H1 (cell line): ENCODE measurements around the gene KDSR. TPM values are rescaled to one million over a fixed set of nuclear protein-coding genes. Genes with fewer than 3 reads are reported as not detected.

Experiments
- CTCF ChIA-PET: fragments of 300-600 bp; sonication (Branson Sonifier 250); formaldehyde crosslinking; loops from one replicate; lab custom pipeline; 2021; ENCODE audit not compliant: partially characterized antibody; lab: Charles Lee
- POLR2A ChIA-PET: fragments of 300-600 bp; sonication (Branson Sonifier 250); formaldehyde crosslinking; loops from one replicate; lab custom pipeline; 2021; ENCODE audit warnings: inconsistent platforms; ENCODE audit not compliant: partially characterized antibody; lab: Charles Lee
- DNase-seq, 2 experiments: peaks; one replicate each; pipeline versions ENCODE4 v3.0.0 to v3.0.0-alpha.2; 2010 to 2022; ENCODE audit warnings: low spot score in 2 of 2, low read depth in 1 of 2, mixed read lengths in 1 of 2
- FAIRE-seq: peaks from 2 replicates; lab custom pipeline; 2011; peaks lifted over from hg19 to GRCh38; lab: Jason Lieb, UNC
- H2AFZ ChIP-seq: 2 replicates; pipeline ENCODE4 v1.8.1; 2012; ENCODE audit warnings: low read length, inconsistent platforms
- H2AK5ac ChIP-seq: 2 replicates; pipeline ENCODE4 v1.6.1; 2013; ENCODE audit warnings: low read depth, low read length
- H2BK120ac ChIP-seq: replicated peaks from 2 replicates; pipeline ENCODE3; 2013; ENCODE audit warnings: low read depth, low read length, inconsistent platforms
- H2BK12ac ChIP-seq: 2 replicates; pipeline ENCODE4 v1.6.1; 2013; ENCODE audit warnings: low read depth, low read length
- H2BK15ac ChIP-seq: 2 replicates; pipeline ENCODE4 v1.6.1; 2013; ENCODE audit warnings: low read length
- H2BK20ac ChIP-seq: 2 replicates; pipeline ENCODE4 v1.6.1; 2013; ENCODE audit warnings: low read length
- H2BK5ac ChIP-seq: 2 replicates; pipeline ENCODE4 v1.6.1; 2013; ENCODE audit warnings: low read depth, low read length
- H3K14ac ChIP-seq: 2 replicates; pipeline ENCODE4 v1.6.1; 2013; ENCODE audit warnings: inconsistent platforms; ENCODE audit not compliant: insufficient read length
- H3K18ac ChIP-seq: 2 replicates; pipeline ENCODE4 v1.6.1; 2013; ENCODE audit warnings: low read length; ENCODE audit errors: extremely low read depth
- H3K23ac ChIP-seq: 2 replicates; pipeline ENCODE4 v1.6.1; 2013; ENCODE audit warnings: inconsistent platforms; ENCODE audit not compliant: insufficient read length
- H3K23me2 ChIP-seq: 2 replicates; pipeline ENCODE4 v1.6.1; 2013; ENCODE audit warnings: low read depth, low read length
- H3K27ac ChIP-seq: 2 replicates; pipeline ENCODE4 v1.6.1; 2011; ENCODE audit warnings: low read depth, low read length, inconsistent platforms
- H3K27me3 ChIP-seq, 4 experiments: replicated peaks in 1 of 4; 1 replicate in 1 of 4; 2 replicates in 3 of 4; pipeline versions ENCODE4 v1.6.1 to v1.8.1; 2011 to 2013; ENCODE audit warnings: low read length in 3 of 4, mild to moderate bottlenecking in 3 of 4, inconsistent platforms in 2 of 4, mixed read lengths in 2 of 4, moderate library complexity in 1 of 4; ENCODE audit not compliant: control insufficient read depth in 3 of 4, insufficient read depth in 3 of 4; ENCODE audit errors: extremely low read depth in 1 of 4
- H3K36me3 ChIP-seq, 4 experiments: 2 replicates each; pipeline versions ENCODE4 v1.6.1 to v1.8.1; 2011 to 2013; ENCODE audit warnings: mild to moderate bottlenecking in 4 of 4, low read length in 3 of 4, moderate library complexity in 2 of 4, control low read depth in 1 of 4, inconsistent platforms in 1 of 4; ENCODE audit not compliant: insufficient read depth in 4 of 4, control insufficient read depth in 2 of 4
- H3K4ac ChIP-seq: replicated peaks from 2 replicates; pipeline ENCODE3; 2013; ENCODE audit warnings: low read length, low read depth, mixed read lengths, inconsistent platforms; ENCODE audit not compliant: insufficient read length
- H3K4me1 ChIP-seq, 4 experiments: replicated peaks in 1 of 4; 1 replicate in 1 of 4; 2 replicates in 3 of 4; pipeline versions ENCODE4 v1.6.1 to v1.8.1; 2011 to 2013; ENCODE audit warnings: low read length in 3 of 4, inconsistent platforms in 2 of 4, mixed read lengths in 1 of 4; ENCODE audit not compliant: insufficient read depth in 4 of 4, control insufficient read depth in 3 of 4
- H3K4me2 ChIP-seq, 2 experiments: 2 replicates each; pipeline versions ENCODE4 v1.6.1 to v1.8.1; 2011 to 2013; ENCODE audit warnings: low read depth in 2 of 2, low read length in 2 of 2, control low read depth in 1 of 2, inconsistent platforms in 1 of 2, mild to moderate bottlenecking in 1 of 2; ENCODE audit not compliant: insufficient read depth in 1 of 2
- H3K4me3 ChIP-seq, 4 experiments: fragments of 200-600, 300-600 bp in 1 of 4; sonication (generic), shearing (Covaris generic), sonication (Bioruptor Twin) in 1 of 4; 2 replicates each; pipeline versions ENCODE4 v1.5.1 to v1.8.1; 2011 to 2016; ENCODE audit warnings: low read length in 4 of 4, low read depth in 3 of 4, control low read depth in 2 of 4, inconsistent platforms in 2 of 4, mild to moderate bottlenecking in 2 of 4, mixed read lengths in 1 of 4, moderate library complexity in 1 of 4; ENCODE audit not compliant: insufficient read depth in 2 of 4; ENCODE audit errors: extremely low read depth in 1 of 4
- H3K56ac ChIP-seq: replicated peaks from 2 replicates; pipeline ENCODE3; 2013; ENCODE audit warnings: low read depth, mild to moderate bottlenecking, mixed read lengths, low read length, inconsistent platforms; ENCODE audit not compliant: insufficient read length
- H3K79me1 ChIP-seq: 2 replicates; pipeline ENCODE4 v1.6.1; 2013; ENCODE audit warnings: low read depth, low read length, control low read depth
- H3K79me2 ChIP-seq, 2 experiments: 2 replicates each; pipeline versions ENCODE4 v1.6.1 to v1.8.1; 2012 to 2013; ENCODE audit warnings: low read length in 2 of 2, mild to moderate bottlenecking in 2 of 2, inconsistent platforms in 1 of 2; ENCODE audit not compliant: insufficient read depth in 2 of 2, control insufficient read depth in 1 of 2
- H3K9ac ChIP-seq, 4 experiments: replicated peaks in 1 of 4; 1 replicate in 1 of 4; 2 replicates in 3 of 4; pipeline versions ENCODE4 v1.6.1 to v1.8.1; 2011 to 2013; ENCODE audit warnings: low read depth in 3 of 4, low read length in 3 of 4, control low read depth in 2 of 4, mild to moderate bottlenecking in 2 of 4, moderate library complexity in 2 of 4, inconsistent platforms in 1 of 4; ENCODE audit errors: extremely low read depth in 1 of 4
- H3K9me3 ChIP-seq, 2 experiments: 2 replicates each; pipeline versions ENCODE4 v1.6.1 to v1.8.1; 2012 to 2013; ENCODE audit warnings: mild to moderate bottlenecking in 2 of 2, moderate library complexity in 2 of 2, control low read depth in 1 of 2, inconsistent platforms in 1 of 2, low read depth in 1 of 2, low read length in 1 of 2, mixed read lengths in 1 of 2; ENCODE audit not compliant: insufficient read depth in 2 of 2
- H4K20me1 ChIP-seq, 2 experiments: replicated peaks in 1 of 2; 2 replicates each; pipeline versions ENCODE3 to v1.8.1; 2011 to 2013; ENCODE audit warnings: inconsistent platforms in 2 of 2, low read length in 2 of 2, mild to moderate bottlenecking in 1 of 2; ENCODE audit not compliant: insufficient read depth in 2 of 2, control insufficient read depth in 1 of 2
- H4K5ac ChIP-seq: 2 replicates; pipeline ENCODE4 v1.6.1; 2013; ENCODE audit warnings: low read length, low read depth, mixed read lengths, inconsistent platforms; ENCODE audit not compliant: insufficient read length
- H4K8ac ChIP-seq: 2 replicates; pipeline ENCODE4 v1.8.0; 2013; ENCODE audit warnings: mild to moderate bottlenecking, moderate library complexity, low read length, inconsistent platforms; ENCODE audit not compliant: insufficient read depth; ENCODE audit errors: extremely low read depth
- H4K91ac ChIP-seq: replicated peaks from 2 replicates; pipeline ENCODE3; 2013; ENCODE audit warnings: low read length, mixed read lengths, inconsistent platforms; ENCODE audit not compliant: insufficient read length
- BACH1 ChIP-seq: IDR thresholded peaks from 2 replicates; pipeline ENCODE4 v1.6.1; 2012; ENCODE audit warnings: low read length, improper control_type of control experiment
- CBX5 ChIP-seq: fragments of 300-800, 300-1000 bp; sonication (generic); IDR thresholded peaks from 2 replicates; pipeline ENCODE4 v1.7.1; 2016; ENCODE audit warnings: antibody characterized with exemption, low read length, low read depth
- CHD2 ChIP-seq: IDR thresholded peaks from 2 replicates; pipeline ENCODE4 v1.6.1; 2012; ENCODE audit warnings: low read length, improper control_type of control experiment
- CREB1 ChIP-seq: IDR thresholded peaks from 2 replicates; pipeline ENCODE4 v1.6.1; 2012; ENCODE audit warnings: inconsistent platforms
- HDAC6 ChIP-seq: IDR thresholded peaks from one replicate; pipeline ENCODE4 v1.7.1; 2012; ENCODE audit warnings: low read depth, mild to moderate bottlenecking, inconsistent platforms, low read length, moderate library complexity
- KDM1A ChIP-seq: fragments of 200-600, 300-600 bp; sonication (generic); IDR thresholded peaks from 2 replicates; pipeline ENCODE4 v1.7.1; 2016; ENCODE audit warnings: mild to moderate bottlenecking, low read length, borderline replicate concordance
- POLR2A ChIP-seq, 2 experiments: IDR thresholded peaks; 1 replicate in 1 of 2; 2 replicates in 1 of 2; pipeline ENCODE4 v1.6.1; 2011; ENCODE audit warnings: low read depth in 2 of 2, low read length in 2 of 2, mild to moderate bottlenecking in 2 of 2; ENCODE audit errors: control extremely low read depth in 1 of 2
- SP4 ChIP-seq: IDR thresholded peaks from 2 replicates; pipeline ENCODE4 v1.6.1; 2012; ENCODE audit warnings: low read length, inconsistent platforms
- SUZ12 ChIP-seq: fragments of 200-600 bp; sonication (generic); IDR thresholded peaks from 2 replicates; pipeline ENCODE4 v1.6.1; 2012; ENCODE audit warnings: mild to moderate bottlenecking, inconsistent platforms, low read length, moderate library complexity, mixed read lengths
- YY1 ChIP-seq: IDR thresholded peaks from 2 replicates; pipeline ENCODE4 v1.6.1; 2011; ENCODE audit warnings: low read depth, mild to moderate bottlenecking, low read length
- WGBS, 2 experiments: shearing (Covaris generic) in 1 of 2; methylation state at CpG; one replicate each; pipeline versions ENCODE4 v1.1.6 to v1.1.7; 2013 to 2015; ENCODE audit warnings: low lambda C conversion rate in 2 of 2, mixed read lengths in 2 of 2, inconsistent platforms in 1 of 2, low coverage in 1 of 2, missing lambda C conversion rate in 1 of 2; ENCODE audit not compliant: insufficient replicate concordance in 2 of 2, insufficient coverage in 1 of 2, insufficient read length in 1 of 2; ENCODE audit errors: extremely low coverage in 1 of 2, missing lambda C conversion rate in 1 of 2; 5-methylcytosine and 5-hydroxymethylcytosine counted together
- polyA plus RNA-seq, 7 experiments: library from polyadenylated mRNA; depleted of rRNA in 3 of 7; stranded (reverse) in 5 of 7; unstranded in 2 of 7; fragments of >200 nt in 5 of 7; fragments of 200-250 nt in 2 of 7; gene quantifications; 1 replicate in 5 of 7; 2 replicates in 1 of 7; 4 replicates in 1 of 7; pipeline versions ENCODE4 v1.2.1 to v1.2.3, GENCODE V29; 2011 to 2013; ENCODE audit warnings: missing spikeins in 2 of 7, mixed read lengths in 2 of 7
- total RNA-seq: library from RNA; stranded (reverse); fragmentation: NEBNext Ultra II Directional; extraction: Animal tissue kit (Norgen Biotek cat#: 25700); gene quantifications from 2 replicates; pipeline ENCODE4 v1.2.1, GENCODE V29; 2021

Gene KDSR
- total and polyA plus RNA-seq, 2 of the 8 experiments (the other 6 are each of a cell fraction or from before 2014, with no cell fraction given): 12.4 to 50.5 TPM

GRCh38 chr18:63348508-63349136 lies 18.4 kb downstream of the KDSR start:
- peaks cover 5 to 62% (median 41%) of the 10 kb centered on the region in 4 experiments; a peak in 7 of 8 replicates for H3K36me3 ChIP-seq
- H3K27ac ChIP-seq: no peak overlapping the region
- H3K4me2 ChIP-seq: no peak overlapping the region
- 92% methylated on average over 7 of the region's 7 CpGs; no CpG with 5 or more reads in 1 of the 2 experiments for WGBS, 2 experiments
- no peaks in the 10 kb centered on the region for H3K4me1 ChIP-seq
- no peaks in the 10 kb centered on the region; the same call in 1 of the 2 replicates for H3K23me2 ChIP-seq
- no peak for FAIRE-seq
- no peak overlapping the region for H2AK5ac ChIP-seq
- TF ChIP-seq CBX5 (no peak), BACH1 (no peak), POLR2A (IDR thresholded peaks at IDR 0.05; ENCODE audit: control extremely low read depth in 1 of 2, low read depth in 2 of 2, low read length in 2 of 2) (no peak), SP4 (no peak), HDAC6 (no peak), YY1 (no peak), CREB1 (no peak), CHD2 (no peak), KDM1A (no peak), SUZ12 (no peak)
- TF ChIP-seq, all 59 proteins: peak for 0
- Histone ChIP-seq H3K9ac (no peak overlapping the region), H4K91ac (no peak overlapping the region), H3K18ac (no peak overlapping the region), H3K9me3 (no peaks in the 10 kb centered on the region), H3K14ac (no peak overlapping the region), H3K79me1 (no peaks in the 10 kb centered on the region), H3K23ac (no peak overlapping the region), H2BK12ac (no peak overlapping the region), H2BK20ac (no peak overlapping the region), H3K79me2 (no peaks in the 10 kb centered on the region), H3K56ac (no peak overlapping the region), H3K27me3 (no peaks in the 10 kb centered on the region), H3K4ac (no peak overlapping the region), H2AFZ (no peak overlapping the region), H3K4me3 (no peak overlapping the region), H4K5ac (no peak overlapping the region), H2BK15ac (no peak overlapping the region), H2BK120ac (no peak overlapping the region), H4K8ac (no peak overlapping the region), H4K20me1 (no peaks in the 10 kb centered on the region), H2BK5ac (no peak overlapping the region)
- POLR2A ChIA-PET: no interaction called here
- DNase-seq: no peak
- CTCF ChIA-PET: interaction anchor here (1.1 to 3.2 kb wide), 3 partner anchors 8 to 91 kb away, joined by 3 to 16 read pairs (median 3); no protein-coding TSS in a partner anchor
